Stimulated activated naive B cell treated with anti-CD40 and anti-IgM and Interleukin-4, amounts not matched to agents 10 μg/mL and 1 μg/mL and 100 μg/mL, for 72 hours (primary cell): ENCODE data around the gene TMUB1.

ENCODE experiments used
- ATAC-seq, 2 donors: fragments of 150-1000 bp; cut with Tn5 transposase; replicated peaks; 2 replicates each; pipeline ENCODE4 v1.10.0; 2021; ENCODE audit warnings: moderate library complexity in 1 of 2
- DNase-seq: peaks from one replicate; pipeline ENCODE4 v3.0.0; 2021
- H3K27ac Mint-ChIP-seq: one replicate; pipeline ENCODE4 v1.8.0; 2022; ENCODE audit warnings: mild to moderate bottlenecking, mixed read lengths
- H3K27me3 Mint-ChIP-seq, 2 donors: one replicate each; pipeline ENCODE4 v1.8.0; 2022; ENCODE audit warnings: mixed read lengths in 2 of 2
- H3K36me3 Mint-ChIP-seq, 2 donors: one replicate each; pipeline ENCODE4 v1.8.0; 2022; ENCODE audit warnings: mixed read lengths in 2 of 2, mild to moderate bottlenecking in 1 of 2
- H3K4me1 Mint-ChIP-seq, 2 donors: one replicate each; pipeline ENCODE4 v1.8.0; 2022; ENCODE audit warnings: mixed read lengths in 2 of 2, mild to moderate bottlenecking in 1 of 2
- H3K4me3 Mint-ChIP-seq, 2 donors: one replicate each; pipeline ENCODE4 v1.8.0; 2022; ENCODE audit warnings: mild to moderate bottlenecking in 2 of 2, mixed read lengths in 2 of 2, moderate library complexity in 1 of 2
- H3K9me3 Mint-ChIP-seq, 2 donors: one replicate each; pipeline ENCODE4 v1.8.0; 2022; ENCODE audit warnings: mixed read lengths in 2 of 2, mild to moderate bottlenecking in 1 of 2

TMUB1 gene

DNA sequence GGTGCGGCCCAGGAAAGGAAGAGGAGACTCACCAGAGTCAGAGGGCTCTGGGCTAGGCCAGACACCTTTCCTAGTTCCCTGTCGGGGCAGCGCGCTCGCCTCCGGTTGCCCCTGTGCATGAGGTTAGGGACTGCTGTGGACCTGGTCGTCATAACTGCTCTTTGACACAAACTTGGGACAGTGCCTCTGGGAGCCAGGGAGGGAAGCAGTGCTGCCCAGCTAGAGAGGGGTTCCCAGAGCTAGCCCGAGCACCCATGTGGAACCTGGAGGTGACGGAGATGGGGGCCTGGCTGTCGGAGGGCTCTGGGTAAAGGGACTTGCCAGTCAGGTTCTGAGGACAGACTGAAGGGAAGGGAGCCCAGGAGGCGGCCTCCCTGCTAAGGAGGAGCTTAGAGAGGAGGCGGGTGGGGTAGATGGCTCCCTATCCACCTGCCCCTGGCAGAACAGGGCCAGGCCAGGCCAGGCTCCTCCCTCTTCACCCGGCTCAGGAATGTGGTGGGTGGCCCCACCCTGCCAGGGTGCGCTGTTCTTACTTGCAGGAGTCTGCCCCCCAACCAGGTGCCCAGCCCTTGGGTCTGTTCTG lies 32.6 kb upstream of the TMUB1 start:
- H3K27ac Mint-ChIP-seq = no peak overlapping the region
- peaks cover 0 to 2% of the 10 kb centered on the region in 2 donors for H3K4me1 Mint-ChIP-seq
- no peak for ATAC-seq

DNA sequence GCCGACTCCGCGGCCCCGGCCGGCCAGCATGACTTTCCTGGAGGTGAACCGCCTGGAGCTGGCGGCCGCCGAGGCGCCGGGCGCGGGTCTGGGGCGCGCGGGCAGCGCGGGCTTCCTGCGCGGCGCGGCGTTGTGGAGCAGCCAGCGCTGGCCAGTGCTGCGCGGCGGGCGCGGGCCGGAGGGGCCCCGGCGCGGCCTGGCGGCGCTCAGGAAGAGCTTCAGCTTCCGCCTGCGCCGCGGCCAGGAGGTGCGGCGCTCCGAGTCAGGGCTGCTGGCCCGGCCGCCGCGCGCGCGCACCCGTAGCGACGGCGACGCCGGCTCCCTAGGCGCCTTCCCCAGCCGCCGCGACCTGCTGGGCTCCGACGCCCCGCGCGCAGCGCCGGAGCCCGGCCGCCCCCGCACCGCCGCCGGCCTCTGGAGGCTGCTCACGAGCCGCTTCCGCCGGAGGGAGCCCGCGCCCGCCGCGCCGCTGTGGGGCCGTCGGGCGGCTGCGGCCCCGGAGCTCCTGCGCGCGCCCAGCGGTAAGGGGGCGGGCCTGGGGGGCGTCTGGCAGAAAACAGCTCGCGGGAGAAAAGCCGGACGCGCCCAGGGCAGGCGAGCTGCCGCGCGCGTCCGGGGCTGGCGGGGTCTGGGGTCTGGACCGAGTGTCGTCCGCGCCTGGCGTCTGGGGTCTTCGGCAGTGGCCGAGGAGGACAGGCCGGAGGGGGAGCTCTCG lies 32.0 kb upstream of the TMUB1 start:
- Mint-ChIP-seq H3K4me1 (peaks cover 0 to 2% of the 10 kb centered on the region in 2 donors), H3K9me3 (no peaks in the 10 kb centered on the region), H3K4me3 (no peak overlapping the region), H3K27ac (no peak overlapping the region), H3K36me3 (no peaks in the 10 kb centered on the region), H3K27me3 (peaks cover 39 to 52% of the 10 kb centered on the region in 2 donors)
- ATAC-seq = peak; percentile 29 to 50
- DNase-seq = no peak

More for the DNA sequence above, 32.6 kb upstream of the TMUB1 start:
- Mint-ChIP-seq H3K9me3 (no peaks in the 10 kb centered on the region), H3K4me3 (no peak overlapping the region), H3K36me3 (no peaks in the 10 kb centered on the region), H3K27me3 (peaks cover 33 to 47% of the 10 kb centered on the region in 2 donors)
- no peak for DNase-seq

DNA sequence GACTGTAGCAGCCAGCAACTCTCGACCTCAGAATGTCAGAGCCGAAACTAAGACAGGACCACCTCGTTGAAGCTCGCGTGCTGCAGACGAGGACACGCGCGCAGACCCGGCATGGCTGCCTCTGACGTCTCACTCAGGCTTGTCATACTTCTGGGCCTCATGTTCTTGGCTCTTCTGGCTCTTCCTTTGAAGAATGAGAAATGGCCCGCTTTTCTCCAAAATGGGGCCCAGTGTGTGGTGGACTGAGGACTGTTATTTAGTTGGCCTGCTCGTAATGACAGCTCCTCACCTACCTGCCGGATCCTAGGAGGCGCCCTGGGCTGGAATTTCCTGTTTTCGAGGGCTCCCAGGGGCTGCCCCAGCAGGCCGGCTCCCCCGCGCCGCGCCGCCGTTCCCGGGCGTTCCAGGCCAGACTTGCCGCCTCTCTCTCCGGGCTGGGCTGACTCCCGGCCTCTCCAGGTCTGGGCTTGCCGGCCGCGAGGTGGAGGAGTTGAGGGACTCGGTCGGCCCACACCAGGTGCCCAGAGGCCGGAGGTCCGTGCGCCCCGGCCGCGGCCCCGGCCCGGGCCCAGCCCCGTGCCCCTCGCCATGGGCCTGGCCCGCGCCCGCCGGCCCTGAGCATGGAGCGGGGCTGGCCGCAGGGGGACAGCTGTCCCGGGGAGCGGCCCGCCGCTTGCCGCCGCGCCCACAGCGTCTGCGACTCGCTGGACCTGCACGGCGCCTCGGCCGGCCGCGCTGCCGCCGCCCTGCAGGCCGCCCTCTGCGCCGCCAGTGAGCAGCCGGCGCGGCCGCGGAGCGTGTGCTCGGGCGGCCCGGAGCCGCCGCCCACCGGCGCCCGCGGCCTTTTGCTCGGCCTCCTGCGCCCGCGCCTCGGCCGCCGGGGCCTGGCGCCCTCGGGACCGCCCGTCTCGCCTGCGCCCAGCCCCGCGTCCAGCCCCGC lies 31.1 kb upstream of the TMUB1 start:
- Mint-ChIP-seq H3K4me1 (peaks cover 0 to 2% of the 10 kb centered on the region in 2 donors), H3K36me3 (no peaks in the 10 kb centered on the region), H3K27ac (no peak overlapping the region), H3K27me3 (peaks cover 42 to 60% of the 10 kb centered on the region in 2 donors), H3K4me3 (no peak overlapping the region), H3K9me3 (no peaks in the 10 kb centered on the region)
- DNase-seq = no peak
- no peak for ATAC-seq

DNA sequence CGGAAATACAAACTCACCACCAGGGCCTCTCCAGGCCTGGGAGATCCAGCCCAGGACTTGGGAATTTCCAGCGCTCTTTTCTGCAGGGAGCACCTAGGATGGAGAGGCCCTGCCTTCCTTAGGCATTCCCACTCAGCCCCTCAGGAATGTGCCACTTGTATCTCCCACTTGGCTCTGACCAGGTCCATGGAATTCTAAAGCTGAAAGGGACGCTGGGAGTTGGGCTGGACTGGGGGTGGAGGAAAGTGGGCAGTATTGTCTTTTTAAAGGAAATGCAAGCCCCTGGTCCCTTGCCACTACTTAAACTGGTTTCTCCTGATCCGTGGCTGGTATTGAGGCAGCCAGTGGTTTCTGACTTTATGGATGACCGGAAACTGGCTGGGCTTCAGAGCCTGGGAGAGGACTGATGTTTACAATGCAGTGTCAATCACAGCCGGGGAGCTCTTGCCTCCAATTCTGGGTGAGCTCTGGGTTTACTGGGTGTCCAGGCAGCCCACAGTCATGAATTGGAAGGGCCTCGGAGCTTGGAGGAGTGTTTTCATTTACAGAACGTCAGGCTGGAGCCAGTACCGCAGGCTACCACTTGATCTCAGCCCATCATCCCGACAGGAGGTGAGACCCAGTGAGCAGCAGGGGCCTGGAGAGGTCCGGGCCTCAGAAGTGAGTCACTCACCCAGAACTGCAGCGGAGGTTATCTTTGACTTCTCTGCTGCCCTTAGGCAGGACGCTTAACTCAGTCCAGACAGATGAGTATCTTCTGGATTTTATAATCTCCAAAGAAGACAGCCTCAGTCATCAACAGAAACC lies 30.3 kb upstream of the TMUB1 start:
- peaks cover 38 to 60% of the 10 kb centered on the region in 2 donors for H3K27me3 Mint-ChIP-seq
- H3K36me3 Mint-ChIP-seq = no peaks in the 10 kb centered on the region
- ATAC-seq (no peak), DNase-seq (no peak)
- peak overlapping the region in 1 of 2 donors; percentile 6 for H3K4me3 Mint-ChIP-seq
- H3K27ac Mint-ChIP-seq = no peak overlapping the region
- no peaks in the 10 kb centered on the region for H3K9me3 Mint-ChIP-seq
- H3K4me1 Mint-ChIP-seq = peaks cover 0 to under 1% of the 10 kb centered on the region in 2 donors

DNA sequence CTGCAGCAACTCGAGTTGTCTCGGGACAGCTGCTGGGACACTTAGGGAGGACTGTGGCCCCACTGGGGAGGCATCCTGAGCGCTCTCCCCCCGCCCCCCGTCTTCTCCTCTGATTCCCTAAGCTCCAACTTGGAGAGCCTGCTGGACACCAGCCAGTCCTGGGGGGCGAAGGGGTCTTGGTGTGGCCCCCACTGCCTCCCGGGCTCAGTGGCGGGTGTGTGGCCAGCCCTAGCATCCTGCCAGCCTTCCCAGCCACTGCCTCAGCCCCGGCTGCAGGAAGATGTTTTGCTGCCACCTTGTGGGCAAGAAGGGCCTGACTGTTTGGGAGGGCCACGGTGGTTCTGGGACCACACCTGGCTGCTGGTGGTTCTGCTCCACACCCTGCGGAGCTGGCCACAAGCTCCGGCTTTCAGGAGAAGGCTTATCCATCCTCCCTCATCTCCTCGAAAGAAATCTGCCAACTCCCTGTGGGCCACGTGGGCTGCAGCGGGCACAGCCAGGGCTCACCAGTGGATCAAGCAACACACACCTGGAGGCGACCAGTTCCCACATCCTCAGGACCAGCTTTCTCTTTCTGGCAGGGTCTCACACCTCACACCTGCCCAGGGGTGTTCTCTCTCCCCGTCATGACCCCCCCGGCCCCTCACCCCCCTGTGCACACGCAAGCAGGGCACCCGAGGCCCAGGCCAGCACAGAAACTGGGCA lies 27.8 kb upstream of the TMUB1 start:
- no peaks in the 10 kb centered on the region for H3K36me3 Mint-ChIP-seq
- H3K4me3 Mint-ChIP-seq = no peak overlapping the region
- H3K9me3 Mint-ChIP-seq = no peaks in the 10 kb centered on the region
- ATAC-seq = peak; percentile 89 to 90
- peaks cover 32 to 53% of the 10 kb centered on the region in 2 donors for H3K27me3 Mint-ChIP-seq
- peak; percentile 62 for DNase-seq
- H3K27ac Mint-ChIP-seq = no peak overlapping the region
- H3K4me1 Mint-ChIP-seq = no peaks in the 10 kb centered on the region

DNA sequence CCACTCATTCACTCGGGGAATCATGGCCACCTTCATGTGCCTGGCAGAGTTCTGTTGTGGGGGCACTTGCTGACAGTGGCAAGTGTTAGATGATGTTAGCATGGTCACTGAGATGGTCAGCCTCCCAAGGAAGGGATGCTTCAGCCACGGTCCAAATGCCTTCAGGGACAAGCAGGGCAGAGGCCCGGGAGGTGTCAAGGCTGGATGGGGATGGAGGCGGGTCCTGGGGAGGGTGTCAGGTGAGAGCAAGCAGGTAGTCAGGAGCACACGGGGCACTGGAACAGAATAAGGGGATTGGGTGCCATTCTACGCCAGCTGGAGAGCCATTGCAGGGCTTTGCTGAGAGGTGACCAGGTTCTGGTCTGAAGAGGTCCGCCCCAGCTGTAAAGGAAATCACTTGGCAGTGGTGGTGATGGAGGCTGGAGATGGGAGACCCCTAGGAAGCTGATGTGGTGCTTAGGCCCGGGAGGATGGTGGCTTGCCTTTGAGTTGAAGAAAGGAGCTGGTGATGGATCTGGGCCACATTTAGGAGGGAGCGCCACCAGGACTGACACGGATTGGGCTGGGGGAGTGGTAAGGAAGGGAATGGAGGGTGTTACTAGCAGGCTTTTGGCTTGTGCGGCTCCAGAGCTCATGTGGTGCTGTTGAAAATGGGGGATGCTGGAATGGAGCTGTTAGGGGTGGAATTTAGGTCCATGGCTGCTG lies 27.1 kb upstream of the TMUB1 start:
- Mint-ChIP-seq H3K36me3 (no peaks in the 10 kb centered on the region), H3K4me1 (no peaks in the 10 kb centered on the region), H3K27ac (no peak overlapping the region), H3K9me3 (no peaks in the 10 kb centered on the region), H3K27me3 (peaks cover 31 to 47% of the 10 kb centered on the region in 2 donors), H3K4me3 (no peak overlapping the region)
- DNase-seq (no peak), ATAC-seq (no peak)

DNA sequence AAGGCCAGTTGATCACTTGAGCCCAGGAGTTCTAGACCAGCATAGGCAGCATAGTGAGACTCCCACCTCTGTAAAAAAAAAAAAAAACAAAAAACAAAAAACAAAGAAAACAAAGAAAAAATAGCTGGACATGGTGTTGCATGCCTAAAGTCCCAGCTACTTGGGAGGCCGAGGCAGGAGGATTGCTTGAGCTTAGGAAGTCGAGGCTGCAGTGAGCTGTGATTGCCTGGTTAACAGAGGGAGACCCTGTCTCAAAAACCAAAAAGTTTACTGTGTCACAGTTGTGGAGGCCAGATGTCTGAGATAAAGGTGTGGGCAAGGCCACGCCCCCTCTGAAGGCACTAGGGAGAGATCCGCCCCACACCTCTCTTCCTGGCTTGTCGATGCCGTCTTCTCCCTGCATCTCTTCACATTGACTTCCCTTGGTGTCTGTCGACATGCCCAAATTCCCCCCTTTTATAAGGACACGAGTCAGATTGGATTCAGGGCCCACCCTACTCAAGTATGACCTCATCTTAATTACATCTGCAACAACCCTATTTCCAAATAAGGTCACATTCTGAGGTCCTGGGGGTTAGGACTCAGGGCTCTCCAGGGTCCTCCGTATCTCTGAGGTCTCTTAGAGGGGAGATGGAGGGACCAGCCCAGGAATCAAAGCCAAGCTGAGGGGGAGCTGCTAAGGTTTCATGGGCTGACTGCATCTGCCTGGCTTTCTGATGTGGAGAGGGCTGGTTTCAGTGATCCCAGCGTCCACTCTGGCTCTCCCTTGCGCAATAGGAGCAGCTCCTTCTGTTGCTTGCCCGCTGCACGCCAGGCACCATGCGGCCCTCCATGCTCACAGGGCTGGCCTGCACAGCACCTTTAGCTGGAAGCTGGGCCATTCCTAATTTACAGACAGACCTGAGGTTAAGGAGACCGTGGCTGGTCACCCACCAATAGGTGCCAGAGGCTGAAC lies 26.1 kb upstream of the TMUB1 start:
- ATAC-seq (no peak), DNase-seq (no peak)
- Mint-ChIP-seq H3K27me3 (peaks cover 36 to 54% of the 10 kb centered on the region in 2 donors), H3K9me3 (no peaks in the 10 kb centered on the region), H3K27ac (no peak overlapping the region), H3K4me3 (no peak overlapping the region), H3K36me3 (no peaks in the 10 kb centered on the region), H3K4me1 (no peaks in the 10 kb centered on the region)

DNA sequence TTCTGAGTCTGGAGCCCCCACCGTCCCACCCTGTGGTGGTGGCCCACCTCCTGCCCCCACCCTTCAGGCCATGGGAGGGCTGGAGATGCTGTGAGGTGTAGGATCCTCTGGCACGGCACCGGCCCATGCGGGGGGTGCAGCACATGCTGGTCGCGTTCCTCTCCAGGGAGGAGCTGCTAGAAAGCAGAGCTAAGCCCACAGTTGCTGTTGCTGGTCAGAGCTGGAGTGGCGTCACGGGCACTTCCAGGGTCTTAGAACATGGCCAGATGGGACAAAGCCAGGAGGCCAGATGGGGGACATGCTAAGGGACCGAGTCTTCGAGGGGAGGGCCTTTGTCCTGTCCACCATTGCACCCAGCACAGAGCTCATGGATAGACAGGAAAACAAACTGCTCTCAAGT lies 24.6 kb upstream of the TMUB1 start:
- no peak overlapping the region for H3K4me3 Mint-ChIP-seq
- ATAC-seq = no peak
- H3K36me3 Mint-ChIP-seq = no peaks in the 10 kb centered on the region
- H3K27ac Mint-ChIP-seq = no peak overlapping the region
- peaks cover 34 to 49% of the 10 kb centered on the region in 2 donors for H3K27me3 Mint-ChIP-seq
- no peaks in the 10 kb centered on the region for H3K9me3 Mint-ChIP-seq
- H3K4me1 Mint-ChIP-seq = no peaks in the 10 kb centered on the region
- DNase-seq = no peak

DNA sequence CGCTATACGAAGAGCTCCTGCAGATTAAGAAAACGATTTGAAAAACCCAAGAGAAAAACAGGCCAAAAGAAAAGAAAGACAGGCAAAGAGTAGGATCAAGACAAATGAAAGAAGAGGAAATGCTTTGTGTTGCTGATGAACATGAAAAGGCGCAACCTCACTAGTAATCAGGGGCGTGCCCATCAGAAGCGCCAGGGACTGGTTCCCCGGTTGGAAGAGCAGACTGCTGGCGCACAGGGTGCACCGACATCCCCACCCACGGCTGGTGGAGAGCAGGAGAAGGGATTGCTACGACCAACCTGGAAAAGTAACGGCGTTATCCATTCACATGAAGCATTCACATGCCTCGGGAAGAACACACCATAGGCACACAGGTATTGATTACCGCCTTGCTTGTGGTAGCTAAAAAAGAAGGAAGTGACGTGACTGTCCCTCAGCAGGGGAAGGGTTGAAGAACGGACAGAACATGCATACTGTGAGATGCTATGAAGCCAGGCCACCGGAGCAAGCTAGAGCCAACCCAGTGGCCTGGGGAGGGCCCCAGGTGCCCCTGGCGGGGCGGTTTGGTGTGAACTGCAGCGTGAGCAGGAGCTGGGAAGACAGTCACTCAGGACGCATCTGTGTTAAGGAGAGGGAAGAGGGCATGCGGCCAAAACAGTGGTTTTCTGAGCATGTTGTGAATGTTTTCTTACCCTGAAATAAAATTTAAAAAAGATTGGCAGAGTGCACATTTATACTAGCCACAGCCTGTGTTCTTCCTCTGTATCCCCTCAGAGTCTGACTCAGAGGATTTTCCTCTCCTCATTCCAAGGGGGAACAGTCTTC lies 21.3 kb upstream of the TMUB1 start:
- Mint-ChIP-seq H3K4me1 (no peaks in the 10 kb centered on the region), H3K27ac (no peak overlapping the region), H3K4me3 (no peak overlapping the region), H3K27me3 (peaks cover 18 to 21% of the 10 kb centered on the region in 2 donors), H3K36me3 (no peaks in the 10 kb centered on the region), H3K9me3 (no peaks in the 10 kb centered on the region)
- DNase-seq = no peak
- no peak for ATAC-seq

DNA sequence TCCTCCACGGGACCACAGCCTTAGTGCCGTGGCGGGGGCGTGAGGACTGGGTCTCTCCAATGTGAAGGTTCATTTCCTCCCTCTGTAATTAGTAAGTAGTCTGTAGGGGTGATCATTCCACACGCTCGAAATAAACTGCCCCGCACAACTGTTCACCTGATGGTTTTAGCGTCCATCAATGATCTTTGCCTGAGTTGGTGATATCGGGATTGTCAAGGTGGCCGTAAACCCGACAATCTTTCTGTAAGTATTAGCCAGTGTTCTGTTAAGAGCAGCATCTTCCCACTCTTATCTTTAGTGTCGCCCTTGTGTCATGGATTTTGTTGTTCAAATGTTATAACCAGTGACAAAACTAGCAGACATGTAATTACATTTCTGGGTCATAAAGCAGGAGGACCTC lies 20.7 kb upstream of the TMUB1 start:
- H3K4me1 Mint-ChIP-seq = no peaks in the 10 kb centered on the region
- H3K36me3 Mint-ChIP-seq = no peaks in the 10 kb centered on the region
- no peaks in the 10 kb centered on the region for H3K9me3 Mint-ChIP-seq
- H3K4me3 Mint-ChIP-seq = no peak overlapping the region
- DNase-seq = no peak
- no peak overlapping the region for H3K27ac Mint-ChIP-seq
- ATAC-seq = no peak
- H3K27me3 Mint-ChIP-seq = peaks cover 18 to 19% of the 10 kb centered on the region in 2 donors

DNA sequence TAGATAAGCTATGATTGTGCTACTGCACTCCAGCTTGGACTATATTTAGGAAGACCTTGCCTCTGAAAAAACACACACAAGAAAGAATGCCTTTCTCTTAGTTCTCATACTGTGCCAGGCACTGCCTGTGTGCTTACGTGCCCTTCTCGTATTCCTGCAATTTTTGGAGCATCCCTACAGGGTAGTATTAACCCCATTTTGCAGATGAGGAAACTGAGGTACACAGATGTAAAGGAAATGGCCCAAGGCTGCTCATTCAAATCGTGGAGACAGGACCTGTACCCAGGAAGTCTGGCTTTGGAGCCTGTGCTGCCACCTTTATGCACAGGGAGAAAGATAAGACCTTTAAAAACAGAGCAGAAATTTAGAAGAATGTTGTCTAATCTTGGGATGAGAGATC lies 19.7 kb upstream of the TMUB1 start:
- ATAC-seq = no peak
- DNase-seq = no peak
- Mint-ChIP-seq H3K4me3 (no peak overlapping the region), H3K27ac (no peak overlapping the region), H3K9me3 (no peaks in the 10 kb centered on the region), H3K4me1 (no peaks in the 10 kb centered on the region), H3K36me3 (no peaks in the 10 kb centered on the region), H3K27me3 (peaks cover 11 to 18% of the 10 kb centered on the region in 2 donors)
